ENCODE data around the gene CDH18. TPM values are rescaled to one million over a fixed set of nuclear protein-coding genes. Genes with fewer than 3 reads are reported as not detected.

Gene CDH18
- total RNA-seq, 2 donors from 2014 or later = 0.78 to 2.0 TPM

GRCh38 chr5:19625562-19625961, 362.4 kb downstream of the CDH18 start:
- Histone ChIP-seq H3K36me3 (replicated peaks in 1 of 2; ENCODE audit: insufficient read depth in 1 of 2, low read depth in 2 of 2) (no peaks in the 10 kb centered on the region), H3K27ac (no peak overlapping the region), H3K27me3 (no peaks in the 10 kb centered on the region), H3K9me3 (no peaks in the 10 kb centered on the region), H3K4me1 (no peaks in the 10 kb centered on the region), H3K4me3 (no peak overlapping the region)
- DNase-seq = no peak
- no peak for ATAC-seq
- 71 to 86% methylated on average over 3 of the region's 3 CpGs for WGBS, 2 donors
- TF ChIP-seq CTCF (IDR thresholded peaks at IDR 0.05) (no peak), POLR2A (IDR thresholded peaks at IDR 0.05) (no peak)
- intact Hi-C loops (cut with DNase I) = no loop called here

- H3K4me1 ChIP-seq = no peaks in the 10 kb centered on the region
- no peaks in the 10 kb centered on the region for H3K27me3 ChIP-seq
- TF ChIP-seq CTCF (IDR thresholded peaks at IDR 0.05) (no peak), POLR2A (IDR thresholded peaks at IDR 0.05) (no peak)
- no peak overlapping the region for H3K4me3 ChIP-seq
- intact Hi-C loops (cut with DNase I) = no loop called here
- ATAC-seq = no peak
- H3K36me3 ChIP-seq (replicated peaks in 1 of 2; ENCODE audit: insufficient read depth in 1 of 2, low read depth in 2 of 2) = no peaks in the 10 kb centered on the region
- DNase-seq = no peak
- WGBS, 2 donors = 72 to 95% methylated on average over 2 of the region's 2 CpGs
- no peaks in the 10 kb centered on the region for H3K9me3 ChIP-seq
- no peak overlapping the region for H3K27ac ChIP-seq
Observed at GRCh38 chr5:19619571-19619970, 368.4 kb downstream of the CDH18 start.

GRCh38 chr5:19616701-19617215, 371.2 kb downstream of the CDH18 start:
- WGBS, 2 donors = 83 to 84% methylated on average over 4 of the region's 4 CpGs
- DNase-seq (no peak), ATAC-seq (no peak)
- H3K27me3 ChIP-seq = no peaks in the 10 kb centered on the region
- no peak overlapping the region for H3K4me3 ChIP-seq
- intact Hi-C loops (cut with DNase I) = no loop called here
- H3K36me3 ChIP-seq (replicated peaks in 1 of 2; ENCODE audit: insufficient read depth in 1 of 2, low read depth in 2 of 2) = no peaks in the 10 kb centered on the region
- H3K4me1 ChIP-seq = no peaks in the 10 kb centered on the region
- H3K9me3 ChIP-seq = no peaks in the 10 kb centered on the region
- no peak overlapping the region for H3K27ac ChIP-seq
- no peak for TF ChIP-seq CTCF (IDR thresholded peaks at IDR 0.05)
- no peak for TF ChIP-seq POLR2A (IDR thresholded peaks at IDR 0.05)

GRCh38 chr5:19615661-19616060, 372.3 kb downstream of the CDH18 start:
- Histone ChIP-seq H3K9me3 (no peaks in the 10 kb centered on the region), H3K4me3 (no peak overlapping the region), H3K4me1 (no peaks in the 10 kb centered on the region), H3K27ac (no peak overlapping the region), H3K27me3 (no peaks in the 10 kb centered on the region), H3K36me3 (replicated peaks in 1 of 2; ENCODE audit: insufficient read depth in 1 of 2, low read depth in 2 of 2) (no peaks in the 10 kb centered on the region)
- TF ChIP-seq CTCF (IDR thresholded peaks at IDR 0.05) (no peak), POLR2A (IDR thresholded peaks at IDR 0.05) (no peak)
- no peak for DNase-seq
- intact Hi-C loops (cut with DNase I) = no loop called here
- no peak for ATAC-seq
- 41 to 53% methylated on average over 1 of the region's 1 CpG for WGBS, 2 donors

- no peak for ATAC-seq
- 63 to 69% methylated on average over 4 of the region's 4 CpGs for WGBS, 2 donors
- H3K4me1 ChIP-seq = no peaks in the 10 kb centered on the region
- TF ChIP-seq POLR2A (IDR thresholded peaks at IDR 0.05) (no peak), CTCF (IDR thresholded peaks at IDR 0.05) (no peak)
- no peaks in the 10 kb centered on the region for H3K27me3 ChIP-seq
- H3K4me3 ChIP-seq = no peak overlapping the region
- no peak overlapping the region for H3K27ac ChIP-seq
- no peaks in the 10 kb centered on the region for H3K9me3 ChIP-seq
- DNase-seq = no peak
- H3K36me3 ChIP-seq (replicated peaks in 1 of 2; ENCODE audit: insufficient read depth in 1 of 2, low read depth in 2 of 2) = no peaks in the 10 kb centered on the region
- intact Hi-C loops (cut with DNase I) = no loop called here
Observed at GRCh38 chr5:19615071-19615470, 372.9 kb downstream of the CDH18 start.

Data from body of pancreas (tissue), 4 donors.